ENCODE measurements around the gene SLC16A3. TPM values are rescaled to one million over a fixed set of nuclear protein-coding genes. Genes with fewer than 3 reads are reported as not detected.

SLC16A3 gene
- total RNA-seq, 2 experiments from 2014 or later = 93.2 to 157 TPM

DNA sequence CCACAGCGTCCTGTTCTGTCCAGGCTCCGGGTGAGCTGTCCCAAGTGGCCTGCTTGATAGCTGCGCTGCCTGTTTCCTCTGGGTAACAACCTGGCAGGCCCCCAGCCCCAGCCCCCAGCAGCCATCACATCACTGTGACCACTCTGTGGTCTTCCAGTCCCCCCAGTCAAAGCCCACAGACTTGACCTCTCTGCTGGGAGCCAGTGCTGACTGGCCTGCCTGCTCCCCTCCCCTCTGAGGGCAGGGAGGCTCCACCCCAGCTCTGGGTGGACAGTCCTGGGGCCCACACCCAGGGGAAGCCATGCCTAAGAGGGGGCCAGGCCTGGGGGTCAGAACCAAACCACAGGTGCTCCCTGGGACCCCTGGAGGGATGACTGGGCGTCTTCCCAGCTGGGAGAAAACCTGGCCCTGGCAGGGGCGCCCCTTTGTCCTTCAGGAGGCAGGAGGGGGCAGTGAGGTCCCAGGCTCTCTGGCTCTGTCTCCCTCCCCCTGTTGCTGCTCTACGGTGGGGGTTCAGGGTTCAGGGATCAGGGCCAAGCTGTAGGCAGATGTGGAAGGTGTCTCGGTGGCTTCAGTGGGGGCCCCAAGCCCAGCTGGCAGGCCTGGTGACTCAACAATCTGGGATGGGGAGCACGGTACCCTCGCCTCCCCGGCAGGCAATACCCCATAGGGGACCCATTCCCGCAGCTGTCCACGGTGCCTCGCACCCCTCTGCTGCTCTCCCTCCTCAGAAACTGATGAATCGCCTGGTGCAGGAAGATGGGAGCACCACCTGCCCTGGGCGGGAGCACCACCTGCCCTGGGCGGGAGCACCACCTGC lies 1.8 kb upstream of the SLC16A3 start:
- intact Hi-C loops (cut with DNase I, micrococcal nuclease) = no loop called here
- Mint-ChIP-seq H3K4me1 (peaks cover 6% of the 10 kb centered on the region), H3K27me3 (no peaks in the 10 kb centered on the region), H3K9me3 (ENCODE audit: low read depth) (no peaks in the 10 kb centered on the region), H3K4me3 (no peak overlapping the region), H3K36me3 (ENCODE audit: low read depth) (peaks cover 6% of the 10 kb centered on the region), H3K27ac (no peak overlapping the region)
- ATAC-seq = no peak
- ChIA-PET CTCF (interaction anchor here (0.6 to 0.8 kb wide), 2 partner anchors 21 to 399 kb away, joined by 3 read pairs; no protein-coding TSS in a partner anchor), POLR2A (no interaction called here)
- no peak for DNase-seq

GRCh38 chr17:82227629-82228277 lies 1.1 kb upstream of the SLC16A3 start:
- POLR2A ChIA-PET = no interaction called here
- Mint-ChIP-seq H3K27ac (peak overlapping the region; percentile 60), H3K27me3 (no peaks in the 10 kb centered on the region), H3K36me3 (ENCODE audit: low read depth) (peaks cover 6% of the 10 kb centered on the region), H3K9me3 (ENCODE audit: low read depth) (no peaks in the 10 kb centered on the region), H3K4me1 (peaks cover 6% of the 10 kb centered on the region), H3K4me3 (peak overlapping the region; percentile 78)
- intact Hi-C loops (cut with DNase I, micrococcal nuclease) = loop anchor here in 1 of 2 experiments (1.0 to 2.0 kb wide), 5 partner anchors 15 to 190 kb away; partner anchors contain the start of genes CCDC57, DCXR and FASN
- DNase-seq (no peak), ATAC-seq (no peak)
- CTCF ChIA-PET = interaction anchor here (0.6 kb wide), 1 partner anchor 400 kb away, joined by 3 read pairs; no protein-coding TSS in a partner anchor

DNA sequence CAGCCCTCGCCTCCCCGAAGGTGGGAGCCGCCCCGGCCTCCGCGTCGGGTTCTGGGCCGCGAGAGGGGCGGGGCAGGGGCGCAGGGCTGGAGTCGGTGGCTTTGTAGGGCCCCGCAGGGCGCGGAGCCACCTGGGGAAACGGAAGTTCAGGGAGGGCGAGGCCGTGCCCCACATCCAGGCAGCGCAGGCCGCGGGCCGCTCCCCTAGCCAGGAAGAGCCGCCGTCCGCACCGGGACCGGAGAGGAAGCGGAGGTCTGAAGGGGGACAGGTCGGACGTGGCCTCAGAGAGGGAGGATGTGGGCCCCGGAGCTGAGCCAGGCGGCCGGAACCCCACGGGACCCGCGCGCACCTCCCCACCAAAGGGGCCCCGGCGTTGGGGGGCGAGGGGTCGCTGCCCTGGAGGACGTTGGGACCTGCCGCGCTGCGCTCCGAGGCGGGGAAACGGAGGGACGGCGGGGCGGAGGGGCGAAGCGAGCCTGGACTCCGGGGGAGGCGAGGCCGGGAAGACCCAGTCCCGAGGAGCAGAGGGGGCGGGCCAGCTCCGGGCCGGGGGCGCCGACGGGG lies 482 bp upstream of the SLC16A3 start:
- Mint-ChIP-seq H3K4me3 (peak overlapping the region; percentile 78), H3K27ac (peak overlapping the region; percentile 81), H3K36me3 (ENCODE audit: low read depth) (peaks cover 6% of the 10 kb centered on the region), H3K9me3 (ENCODE audit: low read depth) (no peaks in the 10 kb centered on the region), H3K4me1 (peaks cover 6% of the 10 kb centered on the region), H3K27me3 (no peaks in the 10 kb centered on the region)
- peak; percentile 66 for ATAC-seq
- intact Hi-C loops (cut with DNase I, micrococcal nuclease) = loop anchor here in 1 of 2 experiments (1.0 to 2.0 kb wide), 5 partner anchors 16 to 191 kb away; partner anchors contain the start of genes CCDC57, DCXR and FASN
- ChIA-PET POLR2A (interaction anchor here (1.3 to 1.7 kb wide), 2 partner anchors 9 to 13 kb away, joined by 4 read pairs; no protein-coding TSS in a partner anchor), CTCF (interaction anchor here (1.5 kb wide), 1 partner anchor 22 kb away, joined by 4 read pairs; no protein-coding TSS in a partner anchor)
- peak; percentile 80 for DNase-seq

GRCh38 chr17:82229698-82230608 lies 1.1 kb downstream of the SLC16A3 start:
- DNase-seq = peak; percentile 30
- Mint-ChIP-seq H3K4me1 (peaks cover 9% of the 10 kb centered on the region), H3K27ac (peak overlapping the region; percentile 75), H3K4me3 (peak overlapping the region; percentile 79), H3K9me3 (ENCODE audit: low read depth) (no peaks in the 10 kb centered on the region), H3K36me3 (ENCODE audit: low read depth) (peaks cover 6% of the 10 kb centered on the region), H3K27me3 (no peaks in the 10 kb centered on the region)
- intact Hi-C loops (cut with DNase I, micrococcal nuclease) = loop anchor here (2.0 to 10.0 kb wide), 2 partner anchors 63 to 185 kb away; partner anchors contain the start of genes HEXD (in 1 of the 2) and OGFOD3 (in 1 of the 2)
- ChIA-PET POLR2A (interaction anchor here (1.3 to 1.7 kb wide), 2 partner anchors 8 to 12 kb away, joined by 4 read pairs; no protein-coding TSS in a partner anchor), CTCF (interaction anchor here (1.5 kb wide), 1 partner anchor 24 kb away, joined by 4 read pairs; no protein-coding TSS in a partner anchor)
- ATAC-seq = no peak

GRCh38 chr17:82230609-82231311 lies 1.9 kb downstream of the SLC16A3 start:
- Mint-ChIP-seq H3K4me1 (peaks cover 9% of the 10 kb centered on the region), H3K4me3 (peak overlapping the region; percentile 79), H3K9me3 (ENCODE audit: low read depth) (no peaks in the 10 kb centered on the region), H3K27me3 (no peaks in the 10 kb centered on the region), H3K27ac (peak overlapping the region; percentile 75), H3K36me3 (ENCODE audit: low read depth) (peaks cover 6% of the 10 kb centered on the region)
- DNase-seq = peak; percentile 85
- CTCF ChIA-PET = interaction anchor here (0.5 to 1.0 kb wide), 2 partner anchors 25 to 246 kb away, joined by 3 to 4 read pairs; no protein-coding TSS in a partner anchor
- peak; percentile 45 for ATAC-seq
- intact Hi-C loops (cut with DNase I, micrococcal nuclease) = loop anchor here (1.0 to 10.0 kb wide), 2 partner anchors 43 to 184 kb away; partner anchors contain the start of genes CSNK1D (in 1 of the 2), HEXD (in 1 of the 2) and OGFOD3 (in 1 of the 2)
- POLR2A ChIA-PET = no interaction called here

- no peak for DNase-seq
- Mint-ChIP-seq H3K36me3 (ENCODE audit: low read depth) (peaks cover 6% of the 10 kb centered on the region), H3K9me3 (ENCODE audit: low read depth) (no peaks in the 10 kb centered on the region), H3K27me3 (no peaks in the 10 kb centered on the region), H3K4me3 (peak overlapping the region; percentile 23), H3K27ac (no peak overlapping the region), H3K4me1 (peaks cover 12% of the 10 kb centered on the region)
- intact Hi-C loops (cut with DNase I, micrococcal nuclease) = loop anchor here (1.0 to 10.0 kb wide), 2 partner anchors 42 to 184 kb away; partner anchors contain the start of genes CSNK1D (in 1 of the 2), HEXD (in 1 of the 2) and OGFOD3 (in 1 of the 2)
- ChIA-PET CTCF (interaction anchor here (0.5 to 1.0 kb wide), 3 partner anchors 10 to 245 kb away, joined by 3 to 4 read pairs (median 3); no protein-coding TSS in a partner anchor), POLR2A (no interaction called here)
- ATAC-seq = peak; percentile 14
Measured at GRCh38 chr17:82231312-82231561, 2.4 kb downstream of the SLC16A3 start.

DNA sequence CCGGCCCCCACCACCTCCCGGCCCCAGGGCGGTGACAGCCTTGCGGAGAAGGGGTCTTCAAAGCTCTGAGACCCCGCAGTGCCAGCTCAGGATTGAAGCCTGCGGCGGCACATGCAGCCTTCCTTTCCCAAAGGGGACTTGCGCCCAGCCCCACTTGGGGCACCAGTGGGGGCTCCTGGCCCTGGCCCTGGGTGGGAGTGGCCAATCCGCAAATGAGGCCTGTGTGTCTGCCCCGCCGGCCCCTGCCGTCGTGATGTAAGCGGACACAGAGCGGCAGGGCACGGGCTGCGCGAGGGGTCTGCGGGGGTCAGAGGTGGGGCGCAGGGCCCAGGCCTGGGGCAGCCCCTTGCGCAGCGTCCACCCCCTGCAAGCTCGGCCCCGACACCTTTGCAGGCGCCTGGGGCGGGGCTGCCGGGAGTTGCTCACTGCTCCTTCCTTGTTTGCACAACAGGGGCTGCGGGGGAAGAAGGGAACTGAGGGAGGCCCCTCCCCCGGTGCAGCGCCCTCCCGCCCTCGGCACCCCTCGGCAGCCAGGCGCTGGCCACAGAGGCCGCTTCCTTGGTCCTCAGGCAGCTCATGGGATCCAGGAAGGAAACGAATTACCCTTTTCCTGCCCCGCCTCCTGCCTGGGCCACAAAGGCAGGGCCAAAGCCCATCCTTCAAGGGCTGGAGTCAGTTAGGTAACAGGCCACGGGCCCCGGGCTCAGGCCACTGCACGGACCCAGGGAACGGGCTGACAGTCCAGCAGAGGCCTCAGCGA lies 2.9 kb downstream of the SLC16A3 start:
- Mint-ChIP-seq H3K4me3 (peak overlapping the region; percentile 23), H3K4me1 (peaks cover 17% of the 10 kb centered on the region), H3K9me3 (ENCODE audit: low read depth) (no peaks in the 10 kb centered on the region), H3K27ac (no peak overlapping the region), H3K27me3 (no peaks in the 10 kb centered on the region), H3K36me3 (ENCODE audit: low read depth) (peaks cover 6% of the 10 kb centered on the region)
- ATAC-seq = no peak
- peak; percentile 64 for DNase-seq
- intact Hi-C loops (cut with DNase I, micrococcal nuclease) = loop anchor here (1.0 to 10.0 kb wide), 2 partner anchors 42 to 183 kb away; partner anchors contain the start of genes CSNK1D (in 1 of the 2), HEXD (in 1 of the 2) and OGFOD3 (in 1 of the 2)
- CTCF ChIA-PET = interaction anchor here (0.5 to 1.0 kb wide), 4 partner anchors 9 to 245 kb away, joined by 3 to 4 read pairs (median 3); no protein-coding TSS in a partner anchor
- POLR2A ChIA-PET = no interaction called here

GRCh38 chr17:82232322-82232820 lies 3.5 kb downstream of the SLC16A3 start:
- ChIA-PET CTCF (interaction anchor here (0.8 to 0.9 kb wide), 2 partner anchors 9 to 202 kb away, joined by 3 read pairs; no protein-coding TSS in a partner anchor), POLR2A (no interaction called here)
- intact Hi-C loops (cut with DNase I, micrococcal nuclease) = loop anchor here in 1 of 2 experiments (10.0 kb wide), 1 partner anchor 182 kb away; the partner anchor contains the start of genes HEXD and OGFOD3
- H3K27me3 Mint-ChIP-seq = no peaks in the 10 kb centered on the region
- no peaks in the 10 kb centered on the region for H3K9me3 Mint-ChIP-seq (ENCODE audit: low read depth)
- H3K4me1 Mint-ChIP-seq = peaks cover 18% of the 10 kb centered on the region
- H3K4me3 Mint-ChIP-seq = no peak overlapping the region
- ATAC-seq (no peak), DNase-seq (no peak)
- H3K36me3 Mint-ChIP-seq (ENCODE audit: low read depth) = peaks cover 6% of the 10 kb centered on the region
- H3K27ac Mint-ChIP-seq = no peak overlapping the region

All from activated CD4-positive, alpha-beta T cell treated with anti-CD3 and anti-CD28 coated beads for 36 hours (primary cell).